Transverse colon (tissue), 4 donors: Measurements from ENCODE around the gene AKT3. TPM values are rescaled to one million over a fixed set of nuclear protein-coding genes. Genes with fewer than 3 reads are reported as not detected.

ENCODE experiments used
- DNase-seq: peaks from one replicate; pipeline ENCODE4 v3.0.0-alpha.2; 2019
- H3K27ac ChIP-seq, 4 donors: fragments of 200-600 bp; sonication (generic); 2 replicates each; pipeline ENCODE4 v1.5.1; 2016 to 2018; ENCODE audit warnings: inconsistent platforms in 4 of 4
- H3K27me3 ChIP-seq: fragments of 200-600 bp; sonication (generic); 2 replicates; pipeline ENCODE4 v1.5.1; 2017; ENCODE audit warnings: inconsistent platforms
- H3K36me3 ChIP-seq, 4 donors: fragments of 200-600 bp; sonication (generic); 2 replicates each; pipeline ENCODE4 v1.5.1; 2017 to 2019; ENCODE audit warnings: inconsistent platforms in 4 of 4
- H3K4me1 ChIP-seq, 4 donors: fragments of 200-600 bp; sonication (generic); 2 replicates each; pipeline ENCODE4 v1.5.1; 2017 to 2020; ENCODE audit warnings: inconsistent platforms in 4 of 4
- H3K4me3 ChIP-seq, 4 donors: fragments of 200-600 bp; sonication (generic); 1 replicate in 1 of 4; 2 replicates in 3 of 4; pipeline versions ENCODE4 v1.5.1 to v1.6.1; 2017 to 2019; ENCODE audit warnings: inconsistent platforms in 4 of 4
- H3K9me3 ChIP-seq, 2 donors: fragments of 200-600 bp; sonication (generic); 2 replicates each; pipeline ENCODE4 v1.5.1; 2017 to 2019; ENCODE audit warnings: inconsistent platforms in 2 of 2
- CTCF ChIP-seq, 5 experiments: fragments of 200-600 bp in 3 of 5; fragments of 450-650 bp in 2 of 5; sonication (generic) in 3 of 5; IDR thresholded peaks; 1 replicate in 2 of 5; 2 replicates in 3 of 5; pipeline ENCODE4 v1.5.1; 2016 to 2017; ENCODE audit warnings: antibody characterized with exemption in 5 of 5, inconsistent platforms in 3 of 5, mild to moderate bottlenecking in 2 of 5, moderate library complexity in 1 of 5
- EP300 ChIP-seq: sonication (generic); formaldehyde crosslinking; IDR thresholded peaks from one replicate; pipeline ENCODE4 v1.6.1; 2017; ENCODE audit warnings: antibody characterized with exemption, low read depth
- POLR2A ChIP-seq: fragments of 450-650 bp; IDR thresholded peaks from one replicate; pipeline ENCODE4 v1.6.1; 2016; ENCODE audit warnings: antibody characterized with exemption, mild to moderate bottlenecking, moderate library complexity
- POLR2AphosphoS5 ChIP-seq, 3 donors: sonication (generic); formaldehyde crosslinking; IDR thresholded peaks; one replicate each; pipeline ENCODE4 v1.6.1; 2016; ENCODE audit warnings: antibody characterized with exemption in 3 of 3
- WGBS, 2 donors: methylation state at CpG; one replicate each; pipeline ENCODE4 v1.1.5; 2018; ENCODE audit warnings: low coverage in 1 of 2; 5-methylcytosine and 5-hydroxymethylcytosine counted together
- in situ Hi-C, 4 donors: fragments of 200-750 bp; cut with MboI; loops; one replicate each; pipeline versions ENCODE4 v1.15.0 to v1.15.1; 2017; ENCODE audit warnings: low sequenced_read_pairs in 3 of 4, low pct_ligation_motif_present in 1 of 4, low pct_unique_long_range_greater_than_20kb in 1 of 4
- intact Hi-C: fragments of 100-400 bp; cut with DNase I; formaldehyde crosslinking; loops from one replicate; pipeline ENCODE4 v1.15.1; 2023; ENCODE audit warnings: low total_unique reads
- total RNA-seq, 4 donors: library from RNA; depleted of rRNA; stranded (reverse); fragments of >200 nt; gene quantifications; one replicate each; pipeline ENCODE4 v1.1.0, GENCODE V29; 2016

The AKT3 gene
- total RNA-seq, 4 donors from 2014 or later, result 9.8 to 27.2 (median 19.4) TPM

DNA sequence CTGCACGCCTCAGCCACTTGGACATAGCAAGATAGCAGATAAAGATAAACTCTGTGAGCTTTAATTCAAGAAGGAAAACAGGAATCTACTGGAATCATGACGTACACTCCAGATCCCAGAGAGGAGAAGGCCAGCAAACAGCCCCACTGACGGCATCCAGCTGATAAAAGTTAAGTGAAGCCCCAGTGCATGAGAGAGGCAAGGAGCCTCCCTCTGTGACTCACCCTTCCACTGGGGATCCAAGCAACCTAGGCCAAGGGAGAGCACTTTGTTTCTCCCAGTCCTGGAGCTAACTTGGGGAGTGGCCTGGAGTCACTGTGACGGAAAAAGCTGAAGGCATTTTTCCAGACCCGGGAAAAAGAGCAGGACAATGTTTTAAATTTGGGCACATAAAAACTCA, 270.0 kb downstream of the AKT3 start:
- no peaks in the 10 kb centered on the region for H3K4me1 ChIP-seq
- in situ Hi-C loops, result no loop called here
- H3K27me3 ChIP-seq, result no peaks in the 10 kb centered on the region
- no peak for TF ChIP-seq CTCF (IDR thresholded peaks at IDR 0.05)
- TF ChIP-seq POLR2AphosphoS5 (IDR thresholded peaks at IDR 0.05), result no peak
- TF ChIP-seq EP300, result no peak
- no peak for TF ChIP-seq POLR2A
- DNase-seq, result no peak
- no peak overlapping the region for H3K27ac ChIP-seq
- no peak overlapping the region for H3K4me3 ChIP-seq
- intact Hi-C loops, result no loop called here
- H3K36me3 ChIP-seq, result no peaks in the 10 kb centered on the region
- peaks cover 13 to 17% of the 10 kb centered on the region in 2 donors for H3K9me3 ChIP-seq
- WGBS, 2 donors, result 76 to 80% methylated on average over 1 to 5 of the region's 5 CpGs

DNA sequence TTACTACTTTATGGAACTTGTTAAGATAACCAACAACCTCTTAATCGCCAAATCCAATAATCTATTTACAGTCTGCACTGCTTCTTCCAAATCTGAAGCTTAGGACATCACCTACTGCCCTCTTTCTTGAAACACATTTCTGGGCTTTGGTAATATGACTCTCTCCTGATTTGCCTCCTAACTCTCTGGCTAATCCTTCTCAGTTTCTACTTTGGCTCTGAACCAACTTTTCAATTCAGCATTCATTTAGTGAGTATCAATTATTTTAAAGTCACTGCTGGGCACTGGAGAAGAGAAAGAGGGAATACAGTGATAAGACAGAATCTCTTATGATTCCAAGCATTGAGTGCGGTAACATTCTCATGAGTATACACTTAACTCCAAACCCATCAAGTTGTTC, 275.0 kb downstream of the AKT3 start:
- no peak overlapping the region for H3K4me3 ChIP-seq
- TF ChIP-seq EP300, result no peak
- no peak for TF ChIP-seq POLR2AphosphoS5 (IDR thresholded peaks at IDR 0.05)
- TF ChIP-seq POLR2A, result no peak
- TF ChIP-seq CTCF (IDR thresholded peaks at IDR 0.05), result no peak
- no peaks in the 10 kb centered on the region for H3K36me3 ChIP-seq
- 92 to 96% methylated on average over 2 of the region's 2 CpGs for WGBS, 2 donors
- in situ Hi-C loops, result no loop called here
- H3K27me3 ChIP-seq, result no peaks in the 10 kb centered on the region
- intact Hi-C loops, result no loop called here
- H3K4me1 ChIP-seq, result no peaks in the 10 kb centered on the region
- DNase-seq, result no peak
- H3K9me3 ChIP-seq, result peaks cover 0 to 3% of the 10 kb centered on the region in 2 donors
- H3K27ac ChIP-seq, result no peak overlapping the region

- 83 to 94% methylated on average over 7 of the region's 7 CpGs for WGBS, 2 donors
- Histone ChIP-seq H3K9me3 (peaks cover 0 to 3% of the 10 kb centered on the region in 2 donors), H3K27ac (no peak overlapping the region), H3K27me3 (no peaks in the 10 kb centered on the region), H3K4me1 (peaks cover 0 to 5% (median 2%) of the 10 kb centered on the region in 4 donors), H3K4me3 (no peak overlapping the region), H3K36me3 (no peaks in the 10 kb centered on the region)
- intact Hi-C loops, result no loop called here
- in situ Hi-C loops, result no loop called here
- no peak for DNase-seq
- TF ChIP-seq CTCF (IDR thresholded peaks at IDR 0.05) (no peak), POLR2AphosphoS5 (IDR thresholded peaks at IDR 0.05) (no peak), EP300 (no peak), POLR2A (no peak)
These were observed 277.1 kb downstream of the AKT3 start for GRCh38 chr1:243572940-243573339.

DNA sequence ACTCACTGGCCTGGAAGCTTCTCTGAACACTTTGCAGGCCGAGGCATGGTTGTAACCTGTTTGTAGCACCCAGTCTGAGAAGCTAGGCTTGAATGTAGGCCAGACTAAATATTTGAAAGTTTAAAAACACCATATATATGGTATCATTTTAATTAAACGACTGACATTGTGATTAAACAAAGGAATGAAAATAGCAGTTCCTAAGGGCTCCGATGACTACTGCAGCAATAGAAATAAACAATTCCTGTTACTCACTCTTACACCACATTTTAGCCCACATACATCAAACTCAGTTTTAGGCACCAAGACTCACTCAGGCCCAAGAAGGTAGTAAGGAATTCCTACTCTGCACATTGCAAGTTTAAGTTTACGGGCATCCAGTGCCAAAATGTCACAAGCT, 281.2 kb downstream of the AKT3 start:
- intact Hi-C loops, result no loop called here
- Histone ChIP-seq H3K9me3 (no peaks in the 10 kb centered on the region), H3K27me3 (no peaks in the 10 kb centered on the region), H3K27ac (peak overlapping the region in 1 of 4 donors; percentile 1), H3K4me3 (no peak overlapping the region), H3K36me3 (no peaks in the 10 kb centered on the region), H3K4me1 (peaks cover 0 to 5% (median 2%) of the 10 kb centered on the region in 4 donors)
- WGBS, 2 donors, result 55 to 57% methylated on average over 3 to 4 of the region's 4 CpGs
- DNase-seq, result no peak
- no peak for TF ChIP-seq CTCF (IDR thresholded peaks at IDR 0.05)
- TF ChIP-seq POLR2AphosphoS5 (IDR thresholded peaks at IDR 0.05), result no peak
- TF ChIP-seq EP300, result no peak
- no peak for TF ChIP-seq POLR2A
- in situ Hi-C loops, result no loop called here
